ENCODE data around the gene ZNF329.
A peak's percentile ranks its signal among the peaks of the same experiment; 100 is the strongest.

ZNF329 gene

GRCh38 chr19:58118979-58119733 lies 31.4 kb downstream of the ZNF329 start:
- no peak for DNase-seq

GRCh38 chr19:58117841-58118575 lies 32.6 kb downstream of the ZNF329 start:
- no peak for DNase-seq

- DNase-seq, result no peak
These were observed 42.1 kb downstream of the ZNF329 start for GRCh38 chr19:58108546-58108817.

GRCh38 chr19:58107778-58108545 lies 42.6 kb downstream of the ZNF329 start:
- DNase-seq, result no peak

- DNase-seq, result no peak
These were observed 51.9 kb downstream of the ZNF329 start for GRCh38 chr19:58098682-58098998.

GRCh38 chr19:58097781-58098681 lies 52.6 kb downstream of the ZNF329 start, which contains the start of gene ZSCAN18:
ZSCAN18 (minus strand) TSS chr19:58098231; CDS start chr19:58090267, 7,964 bp downstream.
- DNase-seq, result peak; percentile 98

GRCh38 chr19:58097349-58097748 lies 53.2 kb downstream of the ZNF329 start:
- no peak for DNase-seq

- DNase-seq, result no peak
These were observed 53.7 kb downstream of the ZNF329 start for GRCh38 chr19:58096884-58097283.

- no peak for DNase-seq
These were observed 55.3 kb downstream of the ZNF329 start for GRCh38 chr19:58095328-58095727.

GRCh38 chr19:58093071-58093470 lies 57.5 kb downstream of the ZNF329 start:
- DNase-seq, result no peak

GRCh38 chr19:58091251-58091995 lies 59.2 kb downstream of the ZNF329 start:
- DNase-seq, result no peak

GRCh38 chr19:58089846-58090245 lies 60.7 kb downstream of the ZNF329 start:
- no peak for DNase-seq

- no peak for DNase-seq
These were observed 62.0 kb downstream of the ZNF329 start for GRCh38 chr19:58088521-58089052.

GRCh38 chr19:58086825-58087710 lies 63.5 kb downstream of the ZNF329 start:
- DNase-seq, result no peak

GRCh38 chr19:58085348-58085875 lies 65.2 kb downstream of the ZNF329 start:
- DNase-seq, result no peak

GRCh38 chr19:58084596-58085347 lies 65.8 kb downstream of the ZNF329 start:
- DNase-seq, result no peak

- no peak for DNase-seq
These were observed 67.6 kb downstream of the ZNF329 start for GRCh38 chr19:58083021-58083420.

- DNase-seq, result no peak
These were observed 70.8 kb downstream of the ZNF329 start for GRCh38 chr19:58079792-58080191.

All from CD4-positive, alpha-beta T cell treated with Interleukin-17A for 1 hour (primary cell).